ENCODE data around the gene NIPBL. TPM values are rescaled to one million over a fixed set of nuclear protein-coding genes. Genes with fewer than 3 reads are reported as not detected.

The NIPBL gene
- total and polyA plus RNA-seq, 2 of the 8 experiments (the other 6 are each of a cell fraction or from before 2014, with no cell fraction given) = 21.1 to 53.5 TPM

GRCh38 chr5:36945687-36946086, 69.1 kb downstream of the NIPBL start:
- Histone ChIP-seq H3K4me1 (replicated peaks in 1 of 4; ENCODE audit: control insufficient read depth in 3 of 4, insufficient read depth in 4 of 4, low read length in 3 of 4) (no peaks in the 10 kb centered on the region), H4K20me1 (replicated peaks in 1 of 2; ENCODE audit: control insufficient read depth in 1 of 2, insufficient read depth in 2 of 2, low read length in 2 of 2) (peaks cover 1 to 3% of the 10 kb centered on the region in 2 experiments), H2BK120ac (replicated peaks; ENCODE audit: low read depth, low read length) (no peak overlapping the region), H3K9ac (replicated peaks in 1 of 4; ENCODE audit: extremely low read depth in 1 of 4, low read depth in 3 of 4, low read length in 3 of 4) (no peak overlapping the region), H3K9me3 (ENCODE audit: insufficient read depth in 2 of 2, low read depth in 1 of 2, low read length in 1 of 2) (no peaks in the 10 kb centered on the region), H3K18ac (ENCODE audit: extremely low read depth, low read length) (no peak overlapping the region), H2BK15ac (ENCODE audit: low read length) (no peak overlapping the region), H2AFZ (ENCODE audit: low read length) (no peak overlapping the region), H4K91ac (replicated peaks; ENCODE audit: insufficient read length, low read length) (no peak overlapping the region), H3K14ac (ENCODE audit: insufficient read length) (no peak overlapping the region), H2BK5ac (ENCODE audit: low read depth, low read length) (no peak overlapping the region), H4K5ac (ENCODE audit: insufficient read length, low read depth, low read length) (no peak overlapping the region), H3K4me3 (ENCODE audit: extremely low read depth in 1 of 4, insufficient read depth in 2 of 4, low read depth in 3 of 4, low read length in 4 of 4) (no peak overlapping the region), H3K56ac (replicated peaks; ENCODE audit: insufficient read length, low read depth, low read length) (no peak overlapping the region), H3K36me3 (ENCODE audit: control insufficient read depth in 2 of 4, insufficient read depth in 4 of 4, low read length in 3 of 4) (no peaks in the 10 kb centered on the region), H3K79me1 (ENCODE audit: low read depth, low read length) (no peaks in the 10 kb centered on the region), H3K23me2 (ENCODE audit: low read depth, low read length) (no peaks in the 10 kb centered on the region), H4K8ac (ENCODE audit: extremely low read depth, insufficient read depth, low read length) (no peak overlapping the region), H3K4ac (replicated peaks; ENCODE audit: insufficient read length, low read depth, low read length) (no peak overlapping the region), H3K79me2 (ENCODE audit: control insufficient read depth in 1 of 2, insufficient read depth in 2 of 2, low read length in 2 of 2) (peaks cover 0 to 83% of the 10 kb centered on the region in 2 experiments; a peak in 2 of 4 replicates), H2AK5ac (ENCODE audit: low read depth, low read length) (no peak overlapping the region), H3K23ac (ENCODE audit: insufficient read length) (no peak overlapping the region), H3K4me2 (ENCODE audit: insufficient read depth in 1 of 2, low read depth in 2 of 2, low read length in 2 of 2) (no peak overlapping the region; a peak in 1 of 4 replicates), H3K27ac (ENCODE audit: low read depth, low read length) (no peak overlapping the region), H2BK20ac (ENCODE audit: low read length) (no peak overlapping the region), H2BK12ac (ENCODE audit: low read depth, low read length) (no peak overlapping the region), H3K27me3 (replicated peaks in 1 of 4; ENCODE audit: control insufficient read depth in 3 of 4, extremely low read depth in 1 of 4, insufficient read depth in 3 of 4, low read length in 3 of 4) (no peaks in the 10 kb centered on the region)
- POLR2A ChIA-PET (ENCODE audit: partially characterized antibody) = no interaction called here
- no peak for DNase-seq (ENCODE audit: low read depth in 1 of 2, low spot score in 2 of 2)
- FAIRE-seq = no peak
- CTCF ChIA-PET (ENCODE audit: partially characterized antibody) = interaction anchor here (0.6 to 2.9 kb wide), 8 partner anchors 9 to 1534 kb away, joined by 3 to 17 read pairs (median 4); partner anchors contain the start of gene NIPBL
- TF ChIP-seq ZNF274 (IDR thresholded peaks at IDR 0.05; ENCODE audit: borderline replicate concordance, extremely low read depth, low read length) (no peak), BACH1 (IDR thresholded peaks at IDR 0.05; ENCODE audit: low read length) (no peak), NRF1 (IDR thresholded peaks at IDR 0.05; ENCODE audit: low read depth, low read length) (no peak), JUND (IDR thresholded peaks at IDR 0.05; ENCODE audit: low read length) (no peak), EGR1 (IDR thresholded peaks at IDR 0.05; ENCODE audit: borderline replicate concordance, low read depth, low read length) (no peak), NANOG (IDR thresholded peaks at IDR 0.05; ENCODE audit: insufficient read depth, low read depth, low read length, poor library complexity, severe bottlenecking) (no peak), EZH2 (IDR thresholded peaks at IDR 0.05; ENCODE audit: low read depth, low read length, severe bottlenecking) (no peak), CTBP2 (IDR thresholded peaks at IDR 0.05; ENCODE audit: borderline replicate concordance, insufficient read depth, insufficient read length, low read length) (no peak), ASH2L (IDR thresholded peaks at IDR 0.05; ENCODE audit: low read length) (no peak), JUN (IDR thresholded peaks at IDR 0.05; ENCODE audit: low read depth, low read length) (no peak), ATF2 (IDR thresholded peaks at IDR 0.05; ENCODE audit: low read length) (no peak), POLR2AphosphoS5 (IDR thresholded peaks at IDR 0.05; ENCODE audit: low read depth, low read length) (no peak), BRCA1 (IDR thresholded peaks at IDR 0.05; ENCODE audit: low read depth, low read length) (no peak), SP1 (IDR thresholded peaks at IDR 0.05; ENCODE audit: low read depth, low read length) (no peak), TAF7 (optimal IDR thresholded peaks at IDR 0.05; ENCODE audit: borderline replicate concordance, low read depth, low read length) (no peak)

Measured in H1 (cell line).